GM03348 (cell line): ENCODE results near the gene JAK1.
"Not testable (repeated sequence)": the region's sequence is repeated elsewhere in the genome, so short reads cannot be mapped to it uniquely, and the experiment has no call there.

ENCODE experiments used
- DNase-seq: peaks from one replicate; pipeline ENCODE4 v3.0.0; 2012; ENCODE audit warnings: low spot score

The JAK1 gene

GRCh38 chr1:64966158-64966971, at the start of gene JAK1:
JAK1 (minus strand) TSS chr1:64966549; CDS start chr1:64886264, 80,285 bp downstream.
- DNase-seq = peak; percentile 99

GRCh38 chr1:65014321-65014720, 48.0 kb upstream of the JAK1 start:
- no peak for DNase-seq

GRCh38 chr1:65011983-65012382, 45.6 kb upstream of the JAK1 start:
- no peak for DNase-seq

- DNase-seq = no peak
Observed at GRCh38 chr1:65009724-65010420, 43.5 kb upstream of the JAK1 start.

GRCh38 chr1:65009176-65009575, 42.8 kb upstream of the JAK1 start:
- DNase-seq = no peak

- DNase-seq = no peak
Observed at GRCh38 chr1:65006806-65007205, 40.5 kb upstream of the JAK1 start.

- peak; percentile 12 for DNase-seq
Observed at GRCh38 chr1:65003316-65003664, 36.9 kb upstream of the JAK1 start.

GRCh38 chr1:65002508-65003315, 36.4 kb upstream of the JAK1 start:
- peak; percentile 92 for DNase-seq

GRCh38 chr1:65002156-65002507, 35.8 kb upstream of the JAK1 start:
- DNase-seq = no peak

GRCh38 chr1:65001231-65001792, 35.0 kb upstream of the JAK1 start:
- peak; percentile 87 for DNase-seq

- not testable (repeated sequence) for DNase-seq
Observed at GRCh38 chr1:64998425-64998948, 32.1 kb upstream of the JAK1 start.

GRCh38 chr1:64996541-64997257, 30.4 kb upstream of the JAK1 start:
- no peak for DNase-seq

GRCh38 chr1:64995316-64995715, 29.0 kb upstream of the JAK1 start:
- no peak for DNase-seq

GRCh38 chr1:64986903-64987871, 20.8 kb upstream of the JAK1 start:
- DNase-seq = no peak

GRCh38 chr1:64984737-64985136, 18.4 kb upstream of the JAK1 start:
- DNase-seq = no peak

GRCh38 chr1:64984106-64984505, 17.8 kb upstream of the JAK1 start:
- no peak for DNase-seq

GRCh38 chr1:64983110-64983509, 16.8 kb upstream of the JAK1 start:
- no peak for DNase-seq

- no peak for DNase-seq
Observed at GRCh38 chr1:64981601-64982533, 15.5 kb upstream of the JAK1 start.
